Gastrocnemius medialis (tissue), 4 donors: ENCODE measurements around the gene CELF4. TPM values are rescaled to one million over a fixed set of nuclear protein-coding genes. Genes with fewer than 3 reads are reported as not detected.

Experiments
- ATAC-seq, 2 donors: fragments of 150-250 bp; one replicate each; pipeline ENCODE4 v1.9.1; 2016
- DNase-seq, 2 donors: peaks; one replicate each; pipeline ENCODE4 v3.0.0-alpha.2; 2019
- H3K27ac ChIP-seq, 4 donors: fragments of 200-600 bp; sonication (generic); 1 replicate in 1 of 4; 2 replicates in 3 of 4; pipeline ENCODE4 v1.5.1; 2016 to 2018; ENCODE audit warnings: mild to moderate bottlenecking in 2 of 4, moderate library complexity in 1 of 4
- H3K27me3 ChIP-seq, 3 donors: fragments of 200-600 bp; sonication (generic) in 2 of 3; 1 replicate in 1 of 3; 2 replicates in 2 of 3; pipeline versions ENCODE4 v1.5.1 to v1.6.0; 2016 to 2019; ENCODE audit warnings: mild to moderate bottlenecking in 1 of 3, moderate library complexity in 1 of 3
- H3K36me3 ChIP-seq, 2 donors: fragments of 200-600 bp; sonication (generic) in 1 of 2; one replicate each; pipeline ENCODE4 v1.5.1; 2017 to 2018
- H3K4me1 ChIP-seq, 2 donors: fragments of 200-600 bp; sonication (generic) in 1 of 2; one replicate each; pipeline ENCODE4 v1.5.1; 2016 to 2017; ENCODE audit warnings: mild to moderate bottlenecking in 2 of 2
- H3K4me3 ChIP-seq, 4 donors: fragments of 200-600 bp; sonication (generic) in 3 of 4; 1 replicate in 1 of 4; 2 replicates in 3 of 4; pipeline ENCODE4 v1.5.1; 2016 to 2019; ENCODE audit warnings: mild to moderate bottlenecking in 2 of 4
- H3K9me3 ChIP-seq, 3 donors: fragments of 200-600 bp; sonication (generic) in 2 of 3; 1 replicate in 1 of 3; 2 replicates in 2 of 3; pipeline ENCODE4 v1.5.1; 2016 to 2019
- CTCF ChIP-seq, 5 experiments: fragments of 450-650 bp in 3 of 5; fragments of 200-600 bp in 2 of 5; sonication (generic) in 2 of 5; IDR thresholded peaks in 4 of 5; conservative IDR thresholded peaks in 1 of 5; 1 replicate in 4 of 5; 2 replicates in 1 of 5; pipeline ENCODE4 v1.5.1; 2016 to 2019; ENCODE audit warnings: antibody characterized with exemption in 5 of 5, mild to moderate bottlenecking in 3 of 5, moderate library complexity in 3 of 5
- POLR2A ChIP-seq, 2 donors: fragments of 450-650 bp; IDR thresholded peaks; one replicate each; pipeline ENCODE4 v1.6.1; 2017; ENCODE audit warnings: antibody characterized with exemption in 2 of 2, mild to moderate bottlenecking in 2 of 2, moderate library complexity in 2 of 2
- in situ Hi-C, 4 donors: fragments of 200-750 bp; cut with MboI; loops; one replicate each; pipeline versions ENCODE4 v1.15.0 to v1.8.0; 2017; ENCODE audit warnings: low sequenced_read_pairs in 4 of 4
- intact Hi-C: fragments of 100-400 bp; cut with DNase I; formaldehyde crosslinking; loops from one replicate; pipeline ENCODE4 v1.15.1; 2023; ENCODE audit warnings: low total_unique reads
- total RNA-seq, 4 donors: library from RNA; depleted of rRNA; stranded (reverse); fragments of >200 nt; gene quantifications; one replicate each; pipeline versions ENCODE4 v1.1.0 to v1.2.3, GENCODE V29; 2016

The CELF4 gene
- total RNA-seq, 4 donors from 2014 or later, result not detected

DNA sequence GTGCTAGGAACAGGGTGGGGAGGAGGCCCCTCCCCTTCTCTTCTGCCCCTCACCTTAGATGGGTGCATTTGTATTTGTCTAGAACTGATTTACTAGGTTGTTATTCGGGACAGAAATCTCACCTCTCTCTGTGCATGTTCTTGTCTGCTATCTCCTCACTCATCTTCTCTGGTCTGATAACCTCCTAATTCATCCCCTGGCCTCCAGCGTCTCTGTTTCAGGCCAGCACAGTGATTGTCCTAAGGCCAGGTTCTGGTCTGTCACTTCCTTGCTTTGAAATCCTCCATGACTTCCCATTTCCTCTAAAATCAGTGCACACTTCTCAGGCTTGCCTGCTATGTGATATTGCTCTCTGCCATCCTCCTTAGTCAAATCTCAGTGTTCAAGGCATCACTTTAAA is 58.4 kb downstream of the CELF4 start:
- DNase-seq (no peak), ATAC-seq (no peak)
- in situ Hi-C loops (no loop called here), intact Hi-C loops (no loop called here)
- H3K27me3 ChIP-seq, result no peaks in the 10 kb centered on the region
- H3K4me1 ChIP-seq, result no peaks in the 10 kb centered on the region
- no peak overlapping the region for H3K27ac ChIP-seq
- no peaks in the 10 kb centered on the region for H3K36me3 ChIP-seq
- H3K9me3 ChIP-seq, result no peaks in the 10 kb centered on the region
- TF ChIP-seq CTCF (IDR thresholded peaks at IDR 0.05 in 4 of 5, conservative IDR thresholded peaks at IDR 0.05 in 1 of 5), result no peak
- no peak for TF ChIP-seq POLR2A (IDR thresholded peaks at IDR 0.05)
- H3K4me3 ChIP-seq, result no peak overlapping the region

DNA sequence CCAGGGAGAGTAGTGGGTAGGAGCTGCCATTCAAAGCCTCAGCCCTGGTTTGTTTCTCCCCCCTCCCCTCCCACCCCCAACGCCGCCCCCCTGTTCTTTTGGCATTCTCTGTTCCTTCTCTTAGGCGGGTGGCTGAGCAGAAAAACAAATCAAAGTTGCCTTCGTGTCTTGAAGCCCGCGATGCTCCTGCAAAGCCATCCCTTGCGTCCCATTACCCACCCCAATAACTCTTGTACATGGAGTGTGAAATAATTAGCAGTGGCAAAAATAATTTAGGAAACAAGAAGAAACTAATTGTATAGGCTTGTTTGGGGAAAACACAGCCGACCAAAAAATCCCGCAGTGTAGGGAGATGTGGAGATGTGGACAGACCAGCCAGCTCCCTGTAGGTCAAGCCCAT is 59.6 kb downstream of the CELF4 start:
- no peak overlapping the region for H3K4me3 ChIP-seq
- no peaks in the 10 kb centered on the region for H3K36me3 ChIP-seq
- in situ Hi-C loops (no loop called here), intact Hi-C loops (no loop called here)
- H3K4me1 ChIP-seq, result no peaks in the 10 kb centered on the region
- no peaks in the 10 kb centered on the region for H3K9me3 ChIP-seq
- no peak overlapping the region for H3K27ac ChIP-seq
- H3K27me3 ChIP-seq, result no peaks in the 10 kb centered on the region
- ATAC-seq, result no peak
- no peak for TF ChIP-seq CTCF (IDR thresholded peaks at IDR 0.05 in 4 of 5, conservative IDR thresholded peaks at IDR 0.05 in 1 of 5)
- TF ChIP-seq POLR2A (IDR thresholded peaks at IDR 0.05), result no peak
- DNase-seq, result no peak

DNA sequence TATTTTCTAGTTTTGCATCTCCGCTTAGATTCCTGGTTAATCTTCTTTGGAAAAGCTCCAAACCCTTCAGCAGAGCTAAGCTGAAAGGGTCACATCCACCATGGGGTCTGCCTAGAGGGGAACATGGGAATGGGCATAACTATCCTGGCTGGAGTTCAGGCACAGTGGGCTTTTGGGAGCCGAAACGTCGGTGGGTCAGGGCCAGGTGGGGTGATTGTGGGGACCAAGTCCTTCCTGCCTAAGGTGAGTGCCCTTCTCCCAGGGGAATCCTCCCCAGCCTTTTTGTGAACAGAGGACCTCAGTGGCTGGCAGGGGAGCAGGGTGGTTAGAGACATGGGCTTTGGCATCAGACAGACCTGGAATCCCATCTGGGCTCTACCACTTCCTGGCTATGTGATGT is 60.3 kb downstream of the CELF4 start:
- no peaks in the 10 kb centered on the region for H3K27me3 ChIP-seq
- no peaks in the 10 kb centered on the region for H3K4me1 ChIP-seq
- H3K27ac ChIP-seq, result no peak overlapping the region
- DNase-seq, result no peak
- H3K36me3 ChIP-seq, result no peaks in the 10 kb centered on the region
- intact Hi-C loops (no loop called here), in situ Hi-C loops (no loop called here)
- no peak overlapping the region for H3K4me3 ChIP-seq
- H3K9me3 ChIP-seq, result no peaks in the 10 kb centered on the region
- ATAC-seq, result no peak
- no peak for TF ChIP-seq POLR2A (IDR thresholded peaks at IDR 0.05)
- TF ChIP-seq CTCF (IDR thresholded peaks at IDR 0.05 in 4 of 5, conservative IDR thresholded peaks at IDR 0.05 in 1 of 5), result no peak

DNA sequence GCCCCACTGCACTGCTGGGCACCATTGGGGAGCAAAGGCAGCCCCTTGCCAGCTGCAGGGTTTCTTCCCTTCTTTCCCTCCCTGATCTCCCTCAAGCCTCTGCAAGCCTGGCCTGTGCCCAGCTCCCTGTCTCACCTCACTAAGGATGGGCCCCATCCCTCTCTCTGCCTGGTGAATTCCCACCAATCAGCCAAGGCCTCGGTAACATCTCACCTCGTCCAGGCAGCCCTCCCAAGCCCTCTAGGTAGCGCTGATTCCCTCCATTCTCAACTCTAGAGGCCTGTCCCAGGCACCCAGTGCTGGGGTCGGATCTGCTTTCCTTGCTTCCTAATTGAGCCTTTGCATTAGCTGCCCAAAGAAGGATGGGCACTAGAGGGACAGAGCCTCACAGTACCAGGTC is 63.0 kb downstream of the CELF4 start:
- DNase-seq, result no peak
- Histone ChIP-seq H3K9me3 (no peaks in the 10 kb centered on the region), H3K4me3 (no peak overlapping the region), H3K4me1 (no peaks in the 10 kb centered on the region), H3K27me3 (no peaks in the 10 kb centered on the region), H3K27ac (no peak overlapping the region), H3K36me3 (no peaks in the 10 kb centered on the region)
- in situ Hi-C loops (no loop called here), intact Hi-C loops (no loop called here)
- TF ChIP-seq CTCF (IDR thresholded peaks at IDR 0.05 in 4 of 5, conservative IDR thresholded peaks at IDR 0.05 in 1 of 5) (no peak), POLR2A (IDR thresholded peaks at IDR 0.05) (no peak)
- no peak for ATAC-seq

DNA sequence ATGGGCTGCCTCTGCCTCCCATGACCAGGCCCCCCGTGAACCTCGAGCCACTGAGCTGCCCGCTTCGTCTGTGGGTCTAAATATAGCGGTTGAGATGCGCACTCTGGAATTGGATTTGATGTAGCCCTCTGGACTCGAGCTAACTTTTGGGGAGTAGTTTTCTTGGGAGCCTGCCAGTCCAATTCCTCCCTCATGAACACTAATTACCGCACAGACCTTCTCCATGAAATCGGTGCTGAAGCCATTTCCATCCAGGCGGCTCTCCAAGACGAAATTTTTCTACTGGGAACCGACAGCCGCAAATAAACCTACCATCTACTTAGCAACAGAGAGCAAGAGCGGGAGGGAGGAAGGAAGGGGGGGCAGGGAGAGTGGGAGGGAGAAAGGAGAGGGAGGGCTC is 63.6 kb downstream of the CELF4 start:
- Histone ChIP-seq H3K4me3 (no peak overlapping the region), H3K9me3 (no peaks in the 10 kb centered on the region), H3K36me3 (no peaks in the 10 kb centered on the region), H3K27me3 (no peaks in the 10 kb centered on the region), H3K4me1 (no peaks in the 10 kb centered on the region), H3K27ac (no peak overlapping the region)
- DNase-seq (no peak), ATAC-seq (no peak)
- intact Hi-C loops, result no loop called here
- no peak for TF ChIP-seq POLR2A (IDR thresholded peaks at IDR 0.05)
- no peak for TF ChIP-seq CTCF (IDR thresholded peaks at IDR 0.05 in 4 of 5, conservative IDR thresholded peaks at IDR 0.05 in 1 of 5)
- in situ Hi-C loops, result no loop called here
